Adipocyte (in vitro differentiated cells): ENCODE data around the gene MB21D2.
"Not testable (repeated sequence)": the region's sequence is repeated elsewhere in the genome, so short reads cannot be mapped to it uniquely, and the experiment has no call there.

Source experiments
- DNase-seq: peaks from one replicate; pipeline ENCODE4 v3.0.0-alpha.2; 2015; ENCODE audit warnings: low read depth
- H3K27me3 ChIP-seq: replicated peaks from 2 replicates; pipeline ENCODE4 v1.7.0; 2013; ENCODE audit warnings: mild to moderate bottlenecking, low read length, moderate library complexity; ENCODE audit not compliant: control insufficient read depth, insufficient read depth
- H3K36me3 ChIP-seq: 2 replicates; pipeline ENCODE4 v1.7.0; 2013; ENCODE audit warnings: low read length, mild to moderate bottlenecking, moderate library complexity; ENCODE audit not compliant: control insufficient read depth, insufficient read depth, severe bottlenecking
- H3K4me1 ChIP-seq: 2 replicates; pipeline ENCODE4 v1.7.0; 2013; ENCODE audit warnings: mild to moderate bottlenecking, low read length, moderate library complexity; ENCODE audit not compliant: control insufficient read depth, insufficient read depth
- H3K4me3 ChIP-seq: 2 replicates; pipeline ENCODE4 v1.7.0; 2013; ENCODE audit warnings: mild to moderate bottlenecking, low read length, moderate library complexity
- H3K9ac ChIP-seq: 2 replicates; pipeline ENCODE4 v1.7.0; 2013; ENCODE audit warnings: mild to moderate bottlenecking, low read length, moderate library complexity
- H3K9me3 ChIP-seq: 2 replicates; pipeline ENCODE4 v1.7.0; 2013; ENCODE audit warnings: mild to moderate bottlenecking, low read length, moderate library complexity; ENCODE audit not compliant: control insufficient read depth

The MB21D2 gene

DNA sequence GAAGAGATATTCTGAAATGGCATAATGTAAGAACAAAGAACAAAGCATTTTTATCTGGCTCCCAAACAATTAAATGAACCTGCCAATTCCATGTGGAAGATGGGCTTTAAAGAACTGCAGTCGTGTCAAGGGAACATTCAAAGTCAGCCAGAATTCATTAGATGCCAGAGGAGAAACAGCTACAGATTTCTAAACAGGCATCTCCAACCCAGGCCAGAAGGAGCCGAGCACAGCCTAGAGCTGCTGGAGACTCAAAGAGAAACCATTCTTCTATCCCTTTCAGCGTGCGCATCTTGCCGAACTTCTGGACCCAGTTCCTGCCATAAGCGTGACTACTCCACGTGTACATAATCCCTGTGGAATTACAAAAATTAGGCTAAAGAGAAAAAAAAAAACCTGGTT is 60.4 kb downstream of the MB21D2 start:
- Histone ChIP-seq H3K27me3 (no peaks in the 10 kb centered on the region), H3K4me1 (peaks cover 10% of the 10 kb centered on the region), H3K9ac (peak overlapping the region; percentile 33), H3K36me3 (no peaks in the 10 kb centered on the region), H3K9me3 (peaks cover 5% of the 10 kb centered on the region), H3K4me3 (peak overlapping the region; percentile 60)
- no peak for DNase-seq

GRCh38 chr3:192855434-192855833 is 62.2 kb downstream of the MB21D2 start:
- peaks cover 18% of the 10 kb centered on the region for H3K4me1 ChIP-seq
- H3K4me3 ChIP-seq: no peak overlapping the region
- H3K27me3 ChIP-seq: no peaks in the 10 kb centered on the region
- H3K9me3 ChIP-seq: peaks cover 5% of the 10 kb centered on the region
- no peak for DNase-seq
- no peaks in the 10 kb centered on the region for H3K36me3 ChIP-seq
- H3K9ac ChIP-seq: no peak overlapping the region

- Histone ChIP-seq H3K4me3 (no peak overlapping the region), H3K9me3 (peaks cover 5% of the 10 kb centered on the region), H3K36me3 (no peaks in the 10 kb centered on the region), H3K4me1 (peaks cover 11% of the 10 kb centered on the region), H3K27me3 (no peaks in the 10 kb centered on the region), H3K9ac (no peak overlapping the region)
- peak; percentile 81 for DNase-seq
These were observed 65.8 kb downstream of the MB21D2 start for GRCh38 chr3:192851821-192852372.

DNA sequence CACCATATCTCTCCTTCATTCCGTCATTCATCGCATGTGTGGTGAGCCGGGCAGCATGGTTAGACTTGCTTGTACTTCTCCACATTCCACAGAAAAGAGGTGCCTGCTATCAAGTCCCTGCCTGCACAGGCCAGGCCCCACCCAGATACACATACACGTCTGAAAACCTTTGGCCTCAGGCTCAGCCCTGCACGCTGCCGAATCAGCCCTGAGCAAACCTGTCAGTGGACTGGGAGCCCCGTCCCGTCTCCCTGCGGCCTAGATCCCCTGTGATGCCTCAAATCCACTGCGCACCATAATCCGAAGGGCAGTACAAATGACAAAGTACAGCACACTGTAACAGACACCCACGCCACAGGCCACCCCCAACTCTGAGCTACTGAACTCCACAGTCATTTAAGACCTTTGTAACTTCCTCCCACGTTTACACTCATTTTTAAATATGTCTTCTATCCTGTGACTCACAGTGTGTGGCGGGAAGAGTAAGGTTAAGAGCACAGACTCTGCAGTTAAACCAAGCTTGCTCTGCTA is 67.1 kb downstream of the MB21D2 start:
- H3K27me3 ChIP-seq: no peaks in the 10 kb centered on the region
- H3K4me3 ChIP-seq: no peak overlapping the region
- H3K9me3 ChIP-seq: peaks cover 5% of the 10 kb centered on the region
- DNase-seq: no peak
- no peaks in the 10 kb centered on the region for H3K36me3 ChIP-seq
- no peak overlapping the region for H3K9ac ChIP-seq
- peaks cover 10% of the 10 kb centered on the region for H3K4me1 ChIP-seq

DNA sequence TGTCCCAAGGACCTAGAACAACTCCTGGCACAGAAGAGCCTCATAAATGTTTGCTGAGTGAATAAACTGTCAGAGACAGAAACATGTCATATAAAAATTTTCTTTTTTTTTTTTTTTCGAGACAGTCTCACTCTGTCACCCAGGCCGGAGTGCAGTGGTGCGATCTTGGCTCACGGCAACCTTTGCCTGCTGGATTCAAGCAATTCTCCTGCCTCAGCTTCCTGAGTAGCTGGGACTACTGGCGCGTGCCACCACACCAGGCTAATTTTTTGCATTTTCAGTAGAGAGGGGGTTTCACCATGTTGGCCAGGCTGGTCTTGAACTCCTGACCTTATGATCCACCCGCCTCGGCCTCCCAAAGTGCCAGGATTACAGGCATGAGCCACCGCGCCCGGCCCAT is 67.8 kb downstream of the MB21D2 start:
- not testable (repeated sequence) for H3K36me3 ChIP-seq, H3K4me3 ChIP-seq

DNA sequence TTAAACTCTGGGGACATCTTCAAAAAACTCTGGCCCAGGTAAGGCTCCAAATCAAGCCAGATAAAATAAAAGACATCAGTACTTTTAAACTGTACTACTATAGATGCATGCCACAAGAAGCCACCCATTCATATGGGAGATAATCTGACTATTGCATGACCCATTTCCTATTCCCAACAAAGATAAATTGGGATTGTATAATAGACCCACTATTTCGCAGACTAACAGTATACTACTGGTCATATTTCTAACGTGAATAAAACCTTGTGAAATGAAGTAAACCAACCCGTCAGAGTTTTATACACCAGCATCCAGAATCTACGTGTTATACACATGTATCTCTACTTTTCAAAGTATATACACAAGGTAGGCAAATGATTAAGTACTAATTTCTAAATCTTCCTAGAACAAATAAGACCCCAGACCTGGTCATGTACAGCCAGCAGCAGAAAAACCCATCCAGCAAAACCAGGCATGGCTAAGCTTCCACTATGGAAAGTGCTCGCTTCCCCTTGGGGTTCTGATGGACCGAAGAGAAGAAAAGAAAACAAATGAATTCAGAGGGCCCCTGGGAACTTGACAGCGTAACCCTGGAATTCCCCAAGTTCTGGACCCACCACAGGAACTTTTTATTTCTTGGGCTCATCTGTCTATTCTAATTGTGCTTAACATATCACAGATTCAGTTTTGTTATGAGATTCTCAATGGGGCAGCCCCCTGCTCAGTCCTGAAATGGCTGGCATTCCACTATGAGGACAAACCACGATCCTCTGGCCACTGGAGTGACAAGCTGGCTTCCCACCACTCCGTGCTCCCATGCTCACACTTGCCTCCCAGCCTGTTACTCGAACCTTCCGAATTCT is 69.1 kb downstream of the MB21D2 start:
- Histone ChIP-seq H3K4me1 (peaks cover 10% of the 10 kb centered on the region), H3K4me3 (no peak overlapping the region), H3K27me3 (no peaks in the 10 kb centered on the region), H3K9me3 (no peaks in the 10 kb centered on the region), H3K36me3 (no peaks in the 10 kb centered on the region), H3K9ac (no peak overlapping the region)
- peak; percentile 57 for DNase-seq

More for the DNA sequence above, 67.8 kb downstream of the MB21D2 start:
- H3K9me3 ChIP-seq, H3K9ac ChIP-seq, H3K4me1 ChIP-seq, H3K27me3 ChIP-seq, DNase-seq: not testable (repeated sequence)

DNA sequence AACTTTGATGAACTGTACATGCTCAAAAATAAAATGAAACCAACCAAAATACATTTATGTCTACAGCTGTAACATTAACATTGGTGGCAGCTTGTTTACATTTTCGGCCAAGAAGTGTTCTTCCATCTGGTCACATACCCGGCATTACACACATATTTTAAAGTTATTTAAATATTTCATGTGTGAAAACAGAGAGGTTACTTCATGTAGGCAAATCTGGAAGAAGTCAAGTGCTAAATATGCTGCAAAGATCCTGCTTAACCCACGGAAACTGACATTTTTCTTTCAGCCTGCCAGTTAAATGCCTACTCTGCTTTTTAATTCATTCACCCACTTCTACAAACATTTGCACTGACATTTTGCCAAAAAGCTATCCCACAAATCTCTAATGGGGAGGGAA is 69.7 kb downstream of the MB21D2 start:
- Histone ChIP-seq H3K4me1 (peaks cover 10% of the 10 kb centered on the region), H3K27me3 (no peaks in the 10 kb centered on the region), H3K9me3 (no peaks in the 10 kb centered on the region), H3K36me3 (no peaks in the 10 kb centered on the region), H3K9ac (no peak overlapping the region), H3K4me3 (no peak overlapping the region)
- peak; percentile 77 for DNase-seq

DNA sequence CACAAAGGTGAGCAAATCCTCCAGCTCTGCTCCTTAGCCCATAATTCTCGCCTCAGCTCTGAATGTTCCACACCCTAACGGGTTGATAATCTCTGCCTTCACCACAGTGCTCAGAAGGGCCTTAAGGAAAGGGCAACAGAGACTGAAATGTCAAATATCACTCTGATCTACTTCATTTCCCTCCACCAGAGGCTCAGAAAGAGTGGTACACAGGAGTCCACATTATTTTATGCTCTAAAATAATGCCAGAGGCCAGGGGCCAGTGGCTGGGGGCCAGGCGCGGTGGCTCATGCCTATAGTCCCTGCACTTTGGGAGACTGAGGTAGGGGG is 72.2 kb downstream of the MB21D2 start:
- H3K9me3 ChIP-seq: no peaks in the 10 kb centered on the region
- H3K4me3 ChIP-seq: no peak overlapping the region
- H3K36me3 ChIP-seq: no peaks in the 10 kb centered on the region
- H3K9ac ChIP-seq: no peak overlapping the region
- H3K4me1 ChIP-seq: no peaks in the 10 kb centered on the region
- no peak for DNase-seq
- no peaks in the 10 kb centered on the region for H3K27me3 ChIP-seq

- Histone ChIP-seq H3K9me3 (no peaks in the 10 kb centered on the region), H3K4me1 (no peaks in the 10 kb centered on the region), H3K4me3 (no peak overlapping the region), H3K27me3 (no peaks in the 10 kb centered on the region), H3K9ac (no peak overlapping the region), H3K36me3 (no peaks in the 10 kb centered on the region)
- peak; percentile 27 for DNase-seq
These were observed 72.7 kb downstream of the MB21D2 start for GRCh38 chr3:192844836-192845525.

GRCh38 chr3:192844486-192844765 is 73.2 kb downstream of the MB21D2 start:
- no peak for DNase-seq
- H3K4me3 ChIP-seq: no peak overlapping the region
- H3K27me3 ChIP-seq: no peaks in the 10 kb centered on the region

GRCh38 chr3:192843723-192844485 is 73.8 kb downstream of the MB21D2 start:
- Histone ChIP-seq H3K9me3 (no peaks in the 10 kb centered on the region), H3K36me3 (no peaks in the 10 kb centered on the region), H3K4me1 (no peaks in the 10 kb centered on the region), H3K9ac (no peak overlapping the region), H3K4me3 (no peak overlapping the region), H3K27me3 (no peaks in the 10 kb centered on the region)
- DNase-seq: no peak

More at GRCh38 chr3:192844486-192844765, 73.2 kb downstream of the MB21D2 start:
- Histone ChIP-seq H3K4me1 (no peaks in the 10 kb centered on the region), H3K36me3 (no peaks in the 10 kb centered on the region), H3K9me3 (no peaks in the 10 kb centered on the region), H3K9ac (no peak overlapping the region)
